Brain pericyte (primary cell): ENCODE data around the gene WWP2.
"Not testable (repeated sequence)": the region's sequence is repeated elsewhere in the genome, so short reads cannot be mapped to it uniquely, and the experiment has no call there.

ENCODE experiments used
- DNase-seq: peaks from one replicate; pipeline ENCODE4 v3.0.0-alpha.2; 2012; ENCODE audit warnings: low read depth, low spot score

The WWP2 gene

GRCh38 chr16:69830534-69831211 lies 68.5 kb downstream of the WWP2 start:
- DNase-seq, result no peak

GRCh38 chr16:69831212-69832123 lies 69.3 kb downstream of the WWP2 start:
- no peak for DNase-seq

- DNase-seq, result no peak
Observed at GRCh38 chr16:69833357-69834282, 71.5 kb downstream of the WWP2 start.

- DNase-seq, result no peak
Observed at GRCh38 chr16:69834807-69835466, 72.8 kb downstream of the WWP2 start.

- DNase-seq, result no peak
Observed at GRCh38 chr16:69836257-69836656, 74.1 kb downstream of the WWP2 start.

GRCh38 chr16:69837380-69837779 lies 75.2 kb downstream of the WWP2 start:
- no peak for DNase-seq

GRCh38 chr16:69838489-69838888 lies 76.4 kb downstream of the WWP2 start:
- no peak for DNase-seq

- DNase-seq, result no peak
Observed at GRCh38 chr16:69839240-69839688, 77.1 kb downstream of the WWP2 start.

GRCh38 chr16:69839798-69840409 lies 77.8 kb downstream of the WWP2 start:
- DNase-seq, result no peak

GRCh38 chr16:69840975-69841374 lies 78.8 kb downstream of the WWP2 start:
- no peak for DNase-seq

- DNase-seq, result no peak
Observed at GRCh38 chr16:69844441-69844840, 82.3 kb downstream of the WWP2 start.

- no peak for DNase-seq
Observed at GRCh38 chr16:69845181-69845580, 83.0 kb downstream of the WWP2 start.

GRCh38 chr16:69847643-69848042 lies 85.5 kb downstream of the WWP2 start:
- no peak for DNase-seq

GRCh38 chr16:69848637-69849545 lies 86.8 kb downstream of the WWP2 start:
- DNase-seq, result peak; percentile 36

GRCh38 chr16:69851491-69852240 lies 89.5 kb downstream of the WWP2 start:
- no peak for DNase-seq

GRCh38 chr16:69852815-69853214 lies 90.7 kb downstream of the WWP2 start:
- DNase-seq, result no peak

GRCh38 chr16:69853481-69853880 lies 91.3 kb downstream of the WWP2 start:
- no peak for DNase-seq

- DNase-seq, result not testable (repeated sequence)
Observed at GRCh38 chr16:69854776-69855175, 92.6 kb downstream of the WWP2 start.

- no peak for DNase-seq
Observed at GRCh38 chr16:69855592-69855991, 93.5 kb downstream of the WWP2 start.
